Fibroblast of pulmonary artery (primary cell): ENCODE data around the gene CHRNB2.

Experiments
- DNase-seq: peaks from one replicate; pipeline ENCODE4 v3.0.0-alpha.2; 2010; ENCODE audit warnings: low read depth
- H3K4me3 ChIP-seq: replicated peaks from 2 replicates; pipeline ENCODE4 v1.5.1; 2011; ENCODE audit warnings: low read depth, mild to moderate bottlenecking, control low read depth, low read length, moderate library complexity
- CTCF ChIP-seq: IDR thresholded peaks from 2 replicates; pipeline ENCODE4 v1.5.1; 2011; ENCODE audit warnings: mild to moderate bottlenecking, control low read depth, low read length, inconsistent platforms; ENCODE audit errors: missing control alignments

Gene CHRNB2

GRCh38 chr1:154620751-154621150 is 53.2 kb downstream of the CHRNB2 start:
- no peak for TF ChIP-seq CTCF
- no peak for DNase-seq
- no peak overlapping the region for H3K4me3 ChIP-seq

- no peak for TF ChIP-seq CTCF
- DNase-seq, result no peak
- no peak overlapping the region for H3K4me3 ChIP-seq
Measured at GRCh38 chr1:154621875-154622274, 54.3 kb downstream of the CHRNB2 start.

- TF ChIP-seq CTCF, result no peak
- no peak for DNase-seq
- H3K4me3 ChIP-seq, result no peak overlapping the region
Measured at GRCh38 chr1:154622503-154623039, 55.0 kb downstream of the CHRNB2 start.

GRCh38 chr1:154623358-154623757 is 55.8 kb downstream of the CHRNB2 start:
- no peak overlapping the region for H3K4me3 ChIP-seq
- TF ChIP-seq CTCF, result no peak
- DNase-seq, result no peak

GRCh38 chr1:154624746-154625643 is 57.4 kb downstream of the CHRNB2 start:
- no peak for TF ChIP-seq CTCF
- DNase-seq, result peak; percentile 37
- no peak overlapping the region for H3K4me3 ChIP-seq

- peak overlapping the region; percentile 88 for H3K4me3 ChIP-seq
- TF ChIP-seq CTCF, result no peak
- DNase-seq, result no peak
Measured at GRCh38 chr1:154626456-154627256, 59.1 kb downstream of the CHRNB2 start.
